DMS53 treated with DMSO at 0.1 percent for 48 hours (cell line): ENCODE results near the gene GATAD2B.
A peak's percentile ranks its signal among the peaks of the same experiment; 100 is the strongest.

ENCODE experiments used
- DNase-seq: peaks from one replicate; lab custom pipeline; 2025; ENCODE audit not compliant: unreplicated experiment; lab: John Stamatoyannopoulos, UW

Gene GATAD2B

GRCh38 chr1:153922972-153923925 lies at the start of gene GATAD2B:
GATAD2B (minus strand) TSS chr1:153922972; CDS start chr1:153828347, 94,625 bp downstream.
- DNase-seq = peak; percentile 99

GRCh38 chr1:153970346-153970745 lies 47.6 kb upstream of the GATAD2B start:
- DNase-seq = no peak

GRCh38 chr1:153968972-153969371 lies 46.2 kb upstream of the GATAD2B start:
- no peak for DNase-seq

- no peak for DNase-seq
Observed at GRCh38 chr1:153968408-153968807, 45.6 kb upstream of the GATAD2B start.

GRCh38 chr1:153968000-153968363 lies 45.2 kb upstream of the GATAD2B start:
- DNase-seq = peak; percentile 43

- peak; percentile 96 for DNase-seq
Observed at GRCh38 chr1:153967107-153967999, 44.6 kb upstream of the GATAD2B start, which contains the start of gene CREB3L4. CREB3L4 (plus strand) TSS chr1:153967902; CDS start chr1:153968526, 624 bp downstream.

GRCh38 chr1:153963850-153964331 lies 41.1 kb upstream of the GATAD2B start:
- DNase-seq = no peak

GRCh38 chr1:153963030-153963849 lies 40.5 kb upstream of the GATAD2B start, which contains the start of gene SLC39A1:
SLC39A1 (minus strand) TSS chr1:153963537; CDS start chr1:153962715, 822 bp downstream.
- DNase-seq = peak; percentile 90

GRCh38 chr1:153962088-153963029 lies 39.6 kb upstream of the GATAD2B start:
- peak; percentile 16 for DNase-seq

GRCh38 chr1:153961421-153961820 lies 38.6 kb upstream of the GATAD2B start:
- DNase-seq = no peak

- no peak for DNase-seq
Observed at GRCh38 chr1:153960206-153960605, 37.4 kb upstream of the GATAD2B start.

- DNase-seq = no peak
Observed at GRCh38 chr1:153959454-153959853, 36.7 kb upstream of the GATAD2B start.

GRCh38 chr1:153958961-153959260 lies 36.1 kb upstream of the GATAD2B start:
- DNase-seq = no peak

GRCh38 chr1:153958111-153958960 lies 35.6 kb upstream of the GATAD2B start, which contains the start of gene CRTC2:
CRTC2 (minus strand) TSS chr1:153958612; CDS start chr1:153958497, 115 bp downstream.
- peak; percentile 98 for DNase-seq

- DNase-seq = no peak
Observed at GRCh38 chr1:153957744-153958110, 35.0 kb upstream of the GATAD2B start.

- no peak for DNase-seq
Observed at GRCh38 chr1:153956997-153957715, 34.4 kb upstream of the GATAD2B start.

GRCh38 chr1:153954826-153955225 lies 32.1 kb upstream of the GATAD2B start:
- no peak for DNase-seq

GRCh38 chr1:153953859-153954365 lies 31.1 kb upstream of the GATAD2B start:
- no peak for DNase-seq
